NCI-H774 (cell line): Measurements from ENCODE around the gene ACBD3.
A peak's percentile ranks its signal among the peaks of the same experiment; 100 is the strongest.

Experiments
- DNase-seq: peaks from one replicate; lab custom pipeline; 2025; lab: John Stamatoyannopoulos, UW

Gene ACBD3

GRCh38 chr1:226134170-226135058, 52.1 kb downstream of the ACBD3 start:
- no peak for DNase-seq

DNA sequence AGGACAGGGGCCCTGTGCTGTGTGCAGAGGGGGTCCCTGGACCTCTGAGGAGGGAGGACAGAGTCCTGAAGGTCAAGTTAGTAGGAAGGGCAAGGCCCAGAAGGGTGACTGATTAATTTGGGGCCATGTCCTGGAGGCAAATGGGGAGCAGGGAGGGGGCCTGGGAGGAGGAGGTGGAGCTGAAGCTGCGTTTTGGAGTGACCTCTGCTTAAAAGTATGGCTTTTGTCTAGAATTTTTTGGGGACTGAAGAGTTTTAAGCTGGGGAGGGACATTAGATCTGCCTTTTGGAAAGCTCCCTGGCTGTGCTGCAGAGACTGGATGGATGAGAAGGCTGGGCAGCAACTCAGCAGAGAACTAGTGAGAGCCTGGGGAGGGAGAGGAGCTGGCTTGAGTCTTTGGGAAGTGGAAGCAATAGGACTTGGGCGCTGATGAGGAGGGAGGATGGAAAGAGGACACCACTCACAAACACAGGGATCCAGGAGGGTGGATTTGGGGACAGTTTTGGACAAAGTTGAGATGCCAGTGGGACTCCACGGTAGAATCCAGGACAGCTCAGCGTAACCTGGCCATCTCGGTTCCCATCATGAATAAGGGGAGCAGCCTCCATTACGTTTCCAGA, 52.9 kb downstream of the ACBD3 start:
- no peak for DNase-seq

GRCh38 chr1:226132728-226133503, 53.6 kb downstream of the ACBD3 start:
- no peak for DNase-seq

DNA sequence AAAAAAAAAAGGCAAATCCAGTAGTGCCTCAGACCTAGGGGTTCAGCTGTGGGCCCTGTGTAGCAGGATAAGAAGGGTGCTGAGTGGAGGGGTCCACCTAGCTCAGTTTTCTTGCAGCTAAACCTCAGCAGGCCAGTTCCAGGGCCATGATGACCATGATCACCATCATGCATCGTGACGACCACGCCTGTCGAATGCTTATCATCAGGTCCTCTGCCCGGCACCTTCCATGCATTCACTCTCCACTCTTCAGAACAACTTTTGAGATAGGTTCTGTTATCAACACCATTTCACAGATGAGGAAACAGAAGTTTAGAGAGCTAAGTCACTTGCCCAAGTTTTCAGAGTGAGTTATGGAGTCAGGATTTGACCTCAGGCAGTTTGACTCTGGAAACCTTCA, 54.9 kb downstream of the ACBD3 start:
- DNase-seq: no peak

DNA sequence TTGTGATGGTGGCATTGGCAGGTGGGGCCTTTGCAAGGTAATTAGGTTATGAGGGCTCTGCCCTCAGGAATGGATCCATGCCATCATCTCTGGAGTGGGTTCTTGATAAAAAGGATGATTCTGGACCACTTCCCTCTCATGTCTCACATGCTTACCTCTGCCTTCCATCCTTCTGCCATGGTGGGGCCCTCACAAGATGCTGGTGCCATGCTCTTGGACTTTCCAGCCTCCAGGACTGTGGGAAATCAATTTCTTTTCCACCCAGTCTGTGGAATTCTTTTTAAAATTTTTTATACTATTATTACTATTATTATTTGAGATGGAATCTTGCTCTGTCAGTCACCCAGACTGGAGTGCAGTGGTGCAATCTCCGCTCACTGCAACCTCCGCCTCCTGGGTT, 57.3 kb downstream of the ACBD3 start:
- no peak for DNase-seq

GRCh38 chr1:226128487-226129075, 58.0 kb downstream of the ACBD3 start:
- no peak for DNase-seq

DNA sequence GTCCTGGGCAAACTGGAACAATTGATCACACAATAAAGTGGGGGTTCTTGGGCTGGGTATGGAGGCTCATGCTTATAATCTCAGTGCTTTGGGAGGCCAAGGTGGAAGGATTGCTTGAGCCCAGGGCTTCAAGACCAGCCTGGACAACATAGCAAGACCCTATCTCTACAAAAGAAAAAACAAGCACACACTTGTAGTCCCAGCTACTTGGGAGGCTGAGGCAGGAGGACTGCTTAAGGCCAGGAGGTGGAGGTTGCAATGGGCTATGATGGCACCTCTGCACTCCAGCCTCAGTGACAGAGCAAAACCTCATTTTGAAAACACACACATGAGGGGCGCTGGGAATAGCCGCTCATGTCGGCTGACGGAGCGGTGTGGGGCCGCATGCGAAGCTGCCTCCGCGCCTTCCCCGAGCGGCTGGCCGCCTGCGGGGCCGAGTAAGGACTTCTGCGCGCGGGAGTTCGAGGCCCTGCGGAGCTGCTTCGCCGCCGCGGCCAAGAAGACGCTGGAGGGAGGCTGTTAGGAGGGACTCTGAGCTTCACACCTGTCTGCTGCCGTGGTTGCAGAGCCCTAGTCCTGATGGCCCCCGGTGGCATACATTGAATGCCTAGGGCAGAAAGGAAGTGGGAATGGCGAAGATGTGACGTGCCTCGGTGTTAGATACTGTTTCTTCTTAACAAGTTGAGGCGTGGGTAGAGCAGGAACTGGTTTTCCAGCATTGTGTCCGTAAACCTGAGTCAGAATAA, 59.5 kb downstream of the ACBD3 start:
- no peak for DNase-seq

- no peak for DNase-seq
Measured at GRCh38 chr1:226125831-226126230, 60.7 kb downstream of the ACBD3 start.

- peak; percentile 79 for DNase-seq
Measured at GRCh38 chr1:226125097-226125630, 61.4 kb downstream of the ACBD3 start.

- no peak for DNase-seq
Measured at GRCh38 chr1:226123591-226124471, 62.7 kb downstream of the ACBD3 start.

DNA sequence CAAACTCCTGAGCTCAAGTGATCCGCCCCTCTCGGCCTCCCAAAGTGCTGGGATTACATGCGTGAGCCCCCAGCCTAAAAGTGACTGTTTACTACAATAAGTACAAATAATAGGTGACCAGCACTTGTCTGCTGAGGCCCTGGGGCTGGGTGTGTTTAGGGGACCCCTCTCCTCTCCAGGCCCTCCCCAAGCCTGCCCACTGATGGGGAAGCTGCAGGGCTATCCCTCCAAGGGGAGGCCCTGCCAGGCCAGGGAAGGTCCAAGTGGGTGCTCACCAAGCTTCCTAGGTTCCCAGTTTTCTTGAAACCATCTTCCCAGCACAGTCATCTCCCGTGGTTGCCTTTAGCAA, 63.4 kb downstream of the ACBD3 start:
- DNase-seq: no peak

GRCh38 chr1:226121587-226122400, 64.7 kb downstream of the ACBD3 start:
- peak; percentile 75 for DNase-seq

GRCh38 chr1:226121049-226121586, 65.4 kb downstream of the ACBD3 start:
- no peak for DNase-seq

- DNase-seq: no peak
Measured at GRCh38 chr1:226120398-226120797, 66.1 kb downstream of the ACBD3 start.

GRCh38 chr1:226119169-226119568, 67.4 kb downstream of the ACBD3 start:
- no peak for DNase-seq

DNA sequence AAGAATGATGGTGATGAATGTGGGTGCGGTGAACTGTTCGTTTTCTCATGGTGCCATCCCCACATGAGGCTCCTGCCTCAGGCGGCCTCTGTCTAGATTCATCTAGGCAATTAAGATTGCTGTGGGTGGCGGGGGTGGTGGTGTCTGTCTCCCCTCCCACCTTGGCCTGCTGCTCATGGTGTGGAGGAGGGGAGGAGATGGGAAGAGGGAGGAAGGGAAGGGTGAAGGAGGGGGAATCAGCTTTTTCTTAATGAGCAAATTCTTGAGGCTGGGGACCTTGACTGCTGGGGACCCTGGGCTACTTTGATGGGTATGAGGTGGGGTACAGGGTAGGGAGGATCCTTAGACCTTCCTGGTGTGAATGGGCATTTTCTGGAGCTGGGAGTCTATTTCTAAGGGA, 68.2 kb downstream of the ACBD3 start:
- no peak for DNase-seq

GRCh38 chr1:226117330-226117729, 69.2 kb downstream of the ACBD3 start:
- no peak for DNase-seq

- no peak for DNase-seq
Measured at GRCh38 chr1:226116673-226117072, 69.9 kb downstream of the ACBD3 start.

GRCh38 chr1:226112626-226113025, 73.9 kb downstream of the ACBD3 start:
- no peak for DNase-seq
